NCI-H2107 (cell line): Measurements from ENCODE around the gene HLA-DRA.

ENCODE experiments used
- DNase-seq: peaks from one replicate; lab custom pipeline; 2025; lab: John Stamatoyannopoulos, UW

Gene HLA-DRA

GRCh38 chr6:32475392-32476206 lies 35.9 kb downstream of the HLA-DRA start:
- no peak for DNase-seq

GRCh38 chr6:32483968-32484613 lies 44.4 kb downstream of the HLA-DRA start:
- no peak for DNase-seq

DNA sequence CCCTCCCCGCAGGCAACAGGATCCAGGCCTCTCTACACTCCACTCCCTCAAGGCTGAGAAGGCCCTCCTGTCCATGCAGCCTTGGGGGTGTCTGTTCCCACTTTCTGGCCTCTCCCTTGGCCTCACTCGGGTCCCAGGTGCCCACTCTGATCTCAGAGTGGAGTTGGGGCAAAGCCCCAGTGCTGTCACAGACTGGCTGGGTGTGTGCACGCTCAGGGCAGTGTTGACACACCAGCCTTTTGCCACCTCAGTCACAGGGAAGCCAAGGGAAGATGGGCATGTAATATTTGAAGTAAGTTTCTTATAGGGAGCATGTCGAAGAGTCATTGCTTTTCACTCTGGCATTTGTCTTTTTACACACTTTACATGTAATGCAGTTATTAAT lies 44.9 kb downstream of the HLA-DRA start:
- DNase-seq, result no peak

DNA sequence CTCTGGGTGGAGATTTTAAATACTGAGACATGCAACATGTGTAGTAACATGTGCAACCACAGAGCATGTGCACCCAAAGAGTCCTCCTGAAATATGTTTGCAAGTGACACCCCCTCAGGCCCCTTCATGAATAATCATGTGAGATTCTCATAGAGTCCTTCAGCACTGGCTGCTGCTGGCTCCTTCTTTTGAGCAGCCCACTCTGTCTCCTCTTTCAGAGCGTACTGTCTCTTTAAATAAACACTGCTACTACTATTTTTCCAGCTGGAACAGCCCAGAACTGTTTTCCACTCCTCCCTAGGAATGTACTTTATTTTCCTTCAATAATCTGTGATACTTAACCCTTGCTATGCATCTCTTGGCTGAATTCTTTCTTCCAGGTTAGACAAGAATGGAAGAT lies 48.4 kb downstream of the HLA-DRA start:
- no peak for DNase-seq

GRCh38 chr6:32491700-32492099 lies 52.0 kb downstream of the HLA-DRA start:
- no peak for DNase-seq

DNA sequence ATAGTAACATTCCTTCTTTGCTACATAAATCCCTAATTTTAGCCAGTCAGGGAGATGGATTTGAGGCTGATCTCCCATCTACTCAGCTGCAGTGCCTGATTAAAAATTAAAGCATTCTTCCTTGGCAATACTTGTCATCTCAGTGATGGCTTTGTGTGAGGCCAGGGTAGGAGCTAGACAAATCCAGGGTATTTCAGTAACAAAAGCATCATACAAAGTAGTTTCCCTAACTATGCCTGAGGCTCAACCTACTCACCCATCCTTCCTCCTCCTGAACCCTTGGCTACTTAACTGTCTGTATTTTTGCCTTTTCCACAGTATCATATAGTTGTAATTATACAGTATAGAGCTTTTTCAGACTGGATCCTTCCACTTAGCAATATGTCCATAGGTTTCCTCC lies 52.7 kb downstream of the HLA-DRA start:
- DNase-seq, result no peak
